Effector memory CD8-positive, alpha-beta T cell (primary cell): ENCODE measurements around the gene JAKMIP3.

ENCODE experiments used
- ATAC-seq: fragments of 150-1000 bp; cut with Tn5 transposase; replicated peaks from 2 replicates; pipeline ENCODE4 v1.10.0; 2021; ENCODE audit warnings: mild to moderate bottlenecking, moderate library complexity
- DNase-seq, 3 experiments: peaks; one replicate each; pipeline ENCODE4 v3.0.0; 2021
- H3K27ac Mint-ChIP-seq, 2 donors: one replicate each; pipeline ENCODE4 v1.8.0; 2022; ENCODE audit warnings: mild to moderate bottlenecking in 2 of 2, mixed read lengths in 2 of 2, moderate library complexity in 2 of 2
- H3K27me3 Mint-ChIP-seq, 2 donors: one replicate each; pipeline ENCODE4 v1.8.0; 2022; ENCODE audit warnings: mixed read lengths in 2 of 2
- H3K36me3 Mint-ChIP-seq: one replicate; pipeline ENCODE4 v1.8.0; 2022; ENCODE audit warnings: mild to moderate bottlenecking, moderate library complexity, mixed read lengths; ENCODE audit not compliant: insufficient read depth
- H3K4me1 Mint-ChIP-seq, 2 donors: one replicate each; pipeline ENCODE4 v1.8.0; 2022; ENCODE audit warnings: low read depth in 2 of 2, mixed read lengths in 2 of 2
- H3K4me3 Mint-ChIP-seq, 2 donors: one replicate each; pipeline ENCODE4 v1.8.0; 2022; ENCODE audit warnings: mild to moderate bottlenecking in 2 of 2, mixed read lengths in 2 of 2, moderate library complexity in 2 of 2
- H3K9me3 Mint-ChIP-seq, 2 donors: one replicate each; pipeline ENCODE4 v1.8.0; 2022; ENCODE audit warnings: mixed read lengths in 2 of 2

The JAKMIP3 gene

DNA sequence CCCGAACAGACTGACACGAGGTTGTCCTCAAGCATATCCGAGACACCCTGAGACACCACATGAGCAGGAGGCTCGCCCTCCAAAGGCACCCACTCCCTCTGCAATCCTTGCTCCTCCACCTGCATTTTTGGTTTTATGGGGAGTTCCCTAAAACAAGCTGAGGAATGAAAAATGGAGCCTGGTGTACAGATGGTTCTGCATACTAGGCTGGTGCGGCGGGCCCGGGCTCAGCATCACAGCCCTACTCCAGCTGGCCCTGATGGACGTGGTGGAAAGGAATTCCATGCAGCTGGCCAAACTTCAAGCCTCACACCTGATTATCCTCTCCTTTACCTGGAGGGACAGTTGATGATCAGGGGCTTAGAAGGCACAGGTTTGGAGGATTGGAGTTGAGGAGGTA is 30.3 kb upstream of the JAKMIP3 start:
- ATAC-seq (no peak), DNase-seq (no peak)
- Mint-ChIP-seq H3K9me3 (no peaks in the 10 kb centered on the region), H3K27me3 (peaks cover 45 to 88% of the 10 kb centered on the region in 2 donors), H3K4me3 (peak overlapping the region; percentile 33 to 54), H3K36me3 (peaks cover 6% of the 10 kb centered on the region), H3K4me1 (peaks cover 5 to 7% of the 10 kb centered on the region in 2 donors), H3K27ac (no peak overlapping the region)

DNA sequence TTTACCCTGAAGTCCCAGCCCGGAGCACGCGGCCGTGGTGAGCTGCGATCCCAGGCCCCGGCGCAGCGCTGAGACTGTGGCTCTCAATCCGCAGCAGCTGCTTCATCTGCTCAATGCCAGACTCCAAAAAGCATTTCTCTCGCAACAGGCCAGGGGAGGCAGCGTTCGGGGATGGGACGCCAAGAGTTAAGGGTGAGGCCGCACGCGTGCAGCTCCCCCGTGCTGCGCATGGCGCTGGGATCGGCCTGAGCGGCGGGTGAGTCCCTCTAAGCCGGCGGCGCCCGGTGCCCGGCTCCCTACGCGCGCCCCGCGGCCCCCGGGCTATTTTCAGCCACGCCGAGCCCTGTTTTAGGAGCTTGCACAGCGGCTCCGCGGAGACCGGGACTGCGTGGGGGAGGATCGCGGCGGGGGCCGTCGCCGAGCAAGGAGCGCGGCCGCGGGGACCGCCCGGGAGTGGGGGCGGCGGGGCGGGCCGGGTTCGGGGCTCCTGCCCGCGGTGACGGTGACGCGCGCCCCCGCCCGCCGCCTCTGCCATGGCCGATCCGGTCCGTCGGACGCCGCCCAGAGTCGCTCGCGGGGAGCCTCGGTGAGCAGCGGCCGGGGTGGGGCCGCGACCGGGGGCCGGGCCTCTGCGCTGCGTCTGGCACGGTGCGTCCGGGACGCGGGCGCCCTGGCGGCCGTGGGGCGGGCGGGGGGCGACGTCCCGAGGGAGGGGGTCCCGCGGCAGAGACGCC is 29.4 kb upstream of the JAKMIP3 start:
- Mint-ChIP-seq H3K4me3 (peak overlapping the region in 1 of 2 donors; percentile 33), H3K4me1 (peaks cover 5 to 7% of the 10 kb centered on the region in 2 donors), H3K36me3 (peaks cover 6% of the 10 kb centered on the region), H3K9me3 (no peaks in the 10 kb centered on the region), H3K27ac (no peak overlapping the region), H3K27me3 (peaks cover 45 to 87% of the 10 kb centered on the region in 2 donors)
- ATAC-seq (no peak), DNase-seq (no peak)

DNA sequence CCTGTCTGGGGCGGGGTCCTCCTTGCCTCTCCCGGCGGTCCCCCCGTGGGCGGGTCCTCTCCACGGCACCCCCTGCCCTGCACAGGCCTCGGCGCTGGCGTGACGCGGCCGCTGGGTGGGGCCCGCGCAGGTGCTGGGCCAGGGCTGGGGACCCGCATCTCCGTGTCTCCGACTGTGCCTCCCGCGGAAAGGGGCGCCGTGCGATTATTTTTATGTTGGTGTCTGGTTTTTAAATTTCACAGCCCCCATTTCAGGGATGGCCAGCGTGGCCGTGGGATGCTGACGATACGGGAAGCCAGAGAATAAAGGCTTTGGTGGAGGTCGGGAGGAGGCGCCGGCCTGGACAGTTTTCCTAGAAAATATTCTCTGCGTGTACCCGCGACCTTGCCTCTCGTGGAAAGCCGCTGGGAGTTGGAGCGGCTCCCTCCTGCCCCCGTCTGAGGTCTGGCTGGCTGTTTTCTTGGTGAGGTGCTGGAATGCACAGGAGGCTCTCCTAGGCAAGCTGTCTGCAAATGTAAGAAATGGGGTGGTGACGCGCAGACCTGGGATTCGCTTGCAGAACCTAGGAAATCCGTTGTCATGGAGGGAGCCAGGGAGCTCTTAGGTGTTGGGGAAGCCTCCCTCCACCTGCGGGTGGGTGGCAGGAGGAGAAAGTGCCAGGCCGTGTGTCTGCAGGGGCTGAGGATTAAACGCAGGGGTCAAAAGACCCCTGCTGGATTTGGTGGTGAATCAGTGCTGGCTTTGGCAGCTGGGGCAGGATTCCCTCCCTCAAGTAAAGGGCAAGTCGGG is 28.7 kb upstream of the JAKMIP3 start:
- Mint-ChIP-seq H3K9me3 (no peaks in the 10 kb centered on the region), H3K27ac (no peak overlapping the region), H3K36me3 (peaks cover 6% of the 10 kb centered on the region), H3K4me1 (peaks cover 5 to 7% of the 10 kb centered on the region in 2 donors), H3K27me3 (peaks cover 44 to 87% of the 10 kb centered on the region in 2 donors), H3K4me3 (peak overlapping the region; percentile 31 to 74)
- DNase-seq (no peak), ATAC-seq (no peak)

DNA sequence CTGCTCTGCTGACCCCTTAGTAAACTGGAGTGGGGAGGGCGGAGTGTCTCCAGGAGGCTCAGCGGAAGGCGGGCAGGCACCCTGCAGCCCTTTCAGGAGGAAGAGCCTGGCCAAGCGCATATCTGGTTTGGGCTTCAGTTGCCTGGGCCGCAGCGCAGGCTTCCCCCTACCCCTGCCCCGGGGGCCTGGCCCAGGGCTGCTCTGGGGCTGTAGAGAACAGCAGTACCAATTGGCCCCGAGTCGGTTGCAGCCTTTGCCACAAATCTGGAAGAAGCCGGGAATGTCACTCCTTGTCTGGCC is 28.1 kb upstream of the JAKMIP3 start:
- H3K4me3 Mint-ChIP-seq: peak overlapping the region; percentile 31 to 74
- H3K9me3 Mint-ChIP-seq: no peaks in the 10 kb centered on the region
- no peak overlapping the region for H3K27ac Mint-ChIP-seq
- ATAC-seq (no peak), DNase-seq (no peak)
- peaks cover 5 to 7% of the 10 kb centered on the region in 2 donors for H3K4me1 Mint-ChIP-seq
- peaks cover 6% of the 10 kb centered on the region for H3K36me3 Mint-ChIP-seq
- H3K27me3 Mint-ChIP-seq: peaks cover 49 to 90% of the 10 kb centered on the region in 2 donors

DNA sequence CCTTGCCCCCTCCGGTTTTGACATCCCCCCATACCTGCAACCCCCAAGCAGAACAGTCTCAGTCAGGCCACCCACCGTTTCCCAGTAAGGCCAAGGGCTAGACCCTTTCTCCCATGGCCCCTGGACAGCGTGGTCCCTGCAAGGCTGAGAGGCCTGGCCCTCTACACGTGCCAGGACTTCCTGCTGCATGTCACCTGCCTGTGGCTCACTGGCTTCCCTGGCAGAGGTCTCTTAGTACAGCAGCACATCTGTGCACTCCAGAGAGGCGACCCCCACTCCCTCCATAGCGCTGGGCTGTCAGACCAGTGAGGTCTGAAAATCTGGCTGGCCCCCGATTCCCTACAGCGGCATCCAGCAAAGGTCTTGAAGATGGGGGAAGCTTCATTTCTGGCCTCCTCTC is 26.4 kb upstream of the JAKMIP3 start:
- Mint-ChIP-seq H3K9me3 (no peaks in the 10 kb centered on the region), H3K36me3 (peaks cover 6% of the 10 kb centered on the region), H3K4me3 (no peak overlapping the region), H3K4me1 (peaks cover 5 to 7% of the 10 kb centered on the region in 2 donors), H3K27me3 (peaks cover 49 to 86% of the 10 kb centered on the region in 2 donors), H3K27ac (no peak overlapping the region)
- no peak for ATAC-seq
- DNase-seq: no peak

DNA sequence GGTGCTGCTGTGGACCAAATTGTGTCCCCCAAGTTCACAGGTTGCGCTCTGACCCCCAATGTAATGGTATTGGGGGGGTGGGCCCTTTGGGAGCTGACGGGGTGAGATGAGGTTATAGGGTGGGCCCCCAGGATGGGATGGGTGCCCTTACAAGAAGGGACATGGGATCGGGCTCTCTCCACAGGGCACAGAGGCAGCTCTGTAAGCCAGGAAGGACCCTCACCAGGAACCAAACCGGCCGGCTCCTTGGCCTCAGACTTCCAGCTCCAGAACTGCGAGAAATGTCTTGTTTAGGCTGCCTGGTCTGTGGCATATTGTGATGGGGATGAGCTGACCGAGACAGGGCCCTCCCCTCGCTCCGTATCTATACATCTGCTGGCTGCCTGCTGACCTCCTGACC is 25.7 kb upstream of the JAKMIP3 start:
- Mint-ChIP-seq H3K4me1 (peaks cover 5 to 7% of the 10 kb centered on the region in 2 donors), H3K27ac (no peak overlapping the region), H3K4me3 (no peak overlapping the region), H3K9me3 (no peaks in the 10 kb centered on the region), H3K27me3 (peaks cover 48 to 86% of the 10 kb centered on the region in 2 donors), H3K36me3 (peaks cover 6% of the 10 kb centered on the region)
- DNase-seq (no peak), ATAC-seq (no peak)

DNA sequence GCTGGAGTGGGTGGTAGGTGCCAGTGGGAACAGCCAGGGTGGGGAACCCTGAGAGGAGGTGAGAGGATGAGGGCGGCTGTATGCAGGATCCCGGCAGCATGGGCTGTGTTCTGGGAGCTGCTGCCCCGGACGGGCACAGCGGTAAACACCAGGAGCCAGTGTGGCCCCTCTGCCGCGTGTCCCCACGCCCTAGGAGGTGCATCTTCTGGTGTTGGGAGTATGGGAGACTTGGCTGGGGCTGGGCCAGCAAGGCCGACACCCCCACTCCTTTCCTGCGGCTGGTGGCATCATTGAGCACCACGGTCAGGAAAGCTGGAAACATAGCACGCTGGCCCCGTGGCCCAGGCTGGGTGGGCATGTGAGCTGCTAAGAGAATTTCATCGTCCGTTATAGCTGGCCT is 24.4 kb upstream of the JAKMIP3 start:
- Mint-ChIP-seq H3K9me3 (no peaks in the 10 kb centered on the region), H3K27me3 (peaks cover 50 to 87% of the 10 kb centered on the region in 2 donors), H3K4me3 (no peak overlapping the region), H3K27ac (no peak overlapping the region), H3K36me3 (peaks cover 6% of the 10 kb centered on the region), H3K4me1 (peaks cover 5% of the 10 kb centered on the region in 2 donors)
- ATAC-seq (no peak), DNase-seq (no peak)

DNA sequence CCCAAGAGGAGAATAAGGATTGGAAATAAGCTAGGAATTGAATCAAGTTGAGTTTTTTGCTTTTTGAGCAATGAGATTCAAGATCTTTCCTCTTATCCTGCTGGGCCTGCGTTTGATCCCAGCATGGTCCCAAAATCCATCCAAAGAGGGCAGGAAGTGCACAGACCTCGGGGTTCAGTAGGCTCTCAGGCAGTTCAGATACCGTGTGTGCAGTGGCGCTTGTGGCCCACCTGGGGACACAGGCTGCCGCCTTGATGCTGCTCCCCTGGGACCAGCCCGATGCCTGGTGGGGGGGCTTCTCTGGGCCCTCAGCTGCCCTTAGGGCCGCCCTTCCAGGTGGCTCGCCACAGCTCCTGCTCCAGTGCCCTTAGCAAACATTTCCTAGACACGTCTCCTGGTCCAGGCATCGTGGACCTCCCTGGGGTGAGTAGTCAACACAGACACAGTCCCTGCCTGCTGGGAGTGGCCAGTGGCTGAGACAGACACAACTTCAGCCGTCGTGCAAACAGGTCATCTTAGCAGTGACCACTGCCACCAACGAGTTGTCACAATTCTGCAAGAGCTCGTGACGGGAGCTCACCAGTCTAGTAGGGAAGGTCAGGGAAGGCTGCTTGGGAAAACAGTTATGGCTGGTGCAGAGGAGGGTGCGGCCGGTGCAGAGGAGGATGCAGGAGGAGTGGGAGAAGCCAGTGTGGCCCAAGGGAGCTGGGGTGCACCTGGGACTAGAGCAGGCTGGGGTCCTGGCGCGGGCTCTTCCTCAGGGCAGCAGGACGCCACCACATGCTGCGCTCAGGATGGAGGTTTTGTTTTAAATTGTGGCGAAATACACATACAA is 21.7 kb upstream of the JAKMIP3 start:
- H3K36me3 Mint-ChIP-seq: peaks cover 6% of the 10 kb centered on the region

DNA sequence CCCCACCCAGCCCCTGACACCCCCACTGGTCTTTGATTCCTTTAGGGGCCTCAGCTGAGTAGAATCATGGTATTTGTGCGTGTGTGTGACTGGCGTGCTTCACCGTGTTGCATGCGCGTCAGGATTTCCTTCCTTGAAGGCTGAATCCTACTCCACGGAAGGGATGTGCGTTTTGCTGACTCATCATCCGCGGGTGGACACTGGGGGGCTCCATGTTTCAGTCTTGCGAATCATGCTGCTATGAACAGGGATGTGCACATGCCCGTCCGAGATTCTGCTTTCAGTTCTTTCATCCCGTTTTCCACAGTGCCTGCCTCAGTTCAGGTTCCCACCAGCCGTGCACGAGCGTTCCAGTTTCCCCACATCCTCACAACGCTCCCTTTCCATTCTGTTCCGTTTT is 20.9 kb upstream of the JAKMIP3 start:
- H3K4me3 Mint-ChIP-seq: no peak overlapping the region
- no peak for DNase-seq
- ATAC-seq: no peak
- peaks cover 4% of the 10 kb centered on the region for H3K36me3 Mint-ChIP-seq
- H3K27me3 Mint-ChIP-seq: peaks cover 53 to 81% of the 10 kb centered on the region in 2 donors
- H3K4me1 Mint-ChIP-seq: no peaks in the 10 kb centered on the region
- no peak overlapping the region for H3K27ac Mint-ChIP-seq
- no peaks in the 10 kb centered on the region for H3K9me3 Mint-ChIP-seq

More for the DNA sequence above, 21.7 kb upstream of the JAKMIP3 start:
- no peak for DNase-seq
- no peaks in the 10 kb centered on the region for H3K9me3 Mint-ChIP-seq
- H3K27me3 Mint-ChIP-seq: peaks cover 46 to 81% of the 10 kb centered on the region in 2 donors
- H3K27ac Mint-ChIP-seq: no peak overlapping the region
- H3K4me3 Mint-ChIP-seq: no peak overlapping the region
- no peak for ATAC-seq
- no peaks in the 10 kb centered on the region for H3K4me1 Mint-ChIP-seq

DNA sequence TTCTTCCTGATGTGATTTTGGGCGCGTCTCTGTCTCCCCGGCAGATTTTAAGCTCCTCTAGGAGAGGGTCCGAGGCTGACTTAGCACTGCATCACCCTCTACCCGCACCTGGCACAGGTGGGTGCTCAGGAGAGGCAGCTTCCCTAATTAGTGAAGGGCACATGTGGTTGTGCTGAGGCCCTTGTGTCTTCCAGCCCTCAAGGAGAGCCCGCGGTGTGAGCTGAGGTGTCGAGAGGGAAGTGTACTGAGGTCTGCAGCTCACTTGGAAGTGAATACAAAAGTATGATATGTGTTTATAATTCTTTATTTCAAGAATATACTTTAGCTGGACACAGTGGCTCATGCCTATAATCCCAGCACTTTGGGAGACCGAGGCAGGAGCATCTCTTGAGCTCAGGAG is 20.4 kb upstream of the JAKMIP3 start:
- DNase-seq (no peak), ATAC-seq (no peak)
- Mint-ChIP-seq H3K27ac (no peak overlapping the region), H3K4me3 (no peak overlapping the region), H3K4me1 (no peaks in the 10 kb centered on the region), H3K27me3 (peaks cover 57 to 82% of the 10 kb centered on the region in 2 donors), H3K36me3 (peaks cover 4% of the 10 kb centered on the region), H3K9me3 (no peaks in the 10 kb centered on the region)

DNA sequence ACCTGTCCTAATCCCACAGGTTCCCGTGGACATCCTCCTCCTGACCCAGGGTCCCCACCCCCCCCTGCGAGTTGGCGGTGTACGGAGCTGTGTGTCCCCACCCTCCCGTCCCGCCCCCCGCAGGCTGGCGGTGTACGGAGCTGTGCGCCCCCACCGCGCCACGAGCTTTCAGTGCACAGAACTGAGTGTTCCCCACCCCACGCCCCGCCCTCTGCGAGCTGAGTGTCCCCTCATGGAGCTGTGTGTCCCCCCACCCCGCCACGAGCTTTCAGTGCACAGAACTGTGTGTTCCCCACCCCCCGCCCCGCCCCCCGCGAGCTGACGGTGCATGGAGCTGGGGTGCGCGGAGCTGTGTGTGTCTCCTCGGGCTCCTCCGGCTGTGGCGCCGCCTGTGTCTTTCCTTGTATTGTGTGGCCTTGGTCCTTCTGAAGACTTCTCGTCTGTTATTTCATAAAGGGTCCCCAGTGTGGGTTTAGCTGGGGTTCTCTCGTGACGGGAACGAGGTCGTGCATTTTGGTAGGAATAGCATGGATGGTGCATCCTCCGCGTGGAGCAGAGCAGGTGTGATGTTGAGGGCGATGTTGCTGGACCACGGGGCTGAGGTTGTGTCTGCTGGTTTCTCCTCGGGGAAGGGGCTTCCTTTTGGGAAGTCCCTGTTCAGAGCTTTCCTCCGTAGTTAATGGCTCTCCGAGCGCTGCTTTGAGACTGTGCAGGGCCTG is 18.0 kb upstream of the JAKMIP3 start:
- no peak for ATAC-seq

DNA sequence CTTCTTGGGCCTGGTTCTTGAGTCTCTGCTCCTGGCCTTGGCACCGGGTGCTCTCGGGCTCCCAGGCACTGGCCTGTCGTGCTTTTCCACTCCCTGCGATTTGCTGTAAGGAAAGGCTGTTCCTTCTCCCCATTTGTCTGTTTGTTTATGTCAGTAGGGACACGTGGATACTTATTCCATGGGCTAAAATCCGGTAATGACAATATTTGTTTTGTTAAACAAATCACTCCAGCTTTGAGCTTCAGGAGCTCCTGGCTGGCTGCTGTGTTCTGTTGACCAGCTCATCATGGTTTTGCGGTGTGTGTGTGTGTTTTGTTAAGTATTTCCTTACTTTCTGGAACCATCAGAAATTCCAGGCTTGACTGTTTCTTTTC is 17.5 kb upstream of the JAKMIP3 start:
- ATAC-seq: no peak
- Mint-ChIP-seq H3K36me3 (peaks cover 3% of the 10 kb centered on the region), H3K9me3 (peaks cover 0 to 4% of the 10 kb centered on the region in 2 donors), H3K27ac (no peak overlapping the region), H3K4me3 (no peak overlapping the region), H3K4me1 (no peaks in the 10 kb centered on the region), H3K27me3 (peaks cover 48 to 63% of the 10 kb centered on the region in 2 donors)
- no peak for DNase-seq

More for the DNA sequence above, 18.0 kb upstream of the JAKMIP3 start:
- no peaks in the 10 kb centered on the region for H3K4me1 Mint-ChIP-seq
- peaks cover 0 to 4% of the 10 kb centered on the region in 2 donors for H3K9me3 Mint-ChIP-seq
- no peak for DNase-seq
- no peak overlapping the region for H3K27ac Mint-ChIP-seq
- H3K36me3 Mint-ChIP-seq: peaks cover 3% of the 10 kb centered on the region
- H3K27me3 Mint-ChIP-seq: peaks cover 48 to 63% of the 10 kb centered on the region in 2 donors
- no peak overlapping the region for H3K4me3 Mint-ChIP-seq

DNA sequence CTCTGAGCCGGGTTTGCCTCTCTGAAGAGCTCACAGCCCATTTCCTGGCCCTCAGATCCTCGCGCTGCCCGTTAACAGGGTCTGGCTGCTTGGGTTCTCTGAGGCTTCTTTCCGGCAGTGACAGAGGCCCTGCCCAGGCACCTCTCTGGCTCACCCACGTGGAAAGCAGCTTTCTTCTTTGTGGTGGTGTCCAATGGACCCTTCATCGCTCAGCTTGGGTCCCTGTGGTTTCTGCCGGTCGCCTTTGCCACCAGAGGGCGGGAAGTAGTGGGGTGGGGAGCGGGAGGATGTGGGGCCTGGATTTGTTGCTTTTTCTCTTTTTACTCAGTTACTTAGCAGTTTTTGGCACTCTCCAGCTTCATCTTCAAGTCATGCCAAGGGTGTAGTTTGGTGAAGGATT is 15.6 kb upstream of the JAKMIP3 start:
- DNase-seq (no peak), ATAC-seq (no peak)
- Mint-ChIP-seq H3K27me3 (peaks cover 37 to 66% of the 10 kb centered on the region in 2 donors), H3K4me3 (no peak overlapping the region), H3K27ac (no peak overlapping the region), H3K36me3 (peaks cover 3% of the 10 kb centered on the region), H3K9me3 (peaks cover 0 to 4% of the 10 kb centered on the region in 2 donors), H3K4me1 (no peaks in the 10 kb centered on the region)
